Measurements from ENCODE around the gene EXOC4.

The EXOC4 gene

GRCh38 chr7:133796782-133797745 is 544.2 kb downstream of the EXOC4 start:
- no peak for DNase-seq (ENCODE audit: low spot score)

- peak; percentile 13 for DNase-seq (ENCODE audit: low spot score)
These were observed 545.1 kb downstream of the EXOC4 start for GRCh38 chr7:133797818-133798520.

- DNase-seq (ENCODE audit: low spot score) = no peak
These were observed 548.5 kb downstream of the EXOC4 start for GRCh38 chr7:133801341-133801740.

DNA sequence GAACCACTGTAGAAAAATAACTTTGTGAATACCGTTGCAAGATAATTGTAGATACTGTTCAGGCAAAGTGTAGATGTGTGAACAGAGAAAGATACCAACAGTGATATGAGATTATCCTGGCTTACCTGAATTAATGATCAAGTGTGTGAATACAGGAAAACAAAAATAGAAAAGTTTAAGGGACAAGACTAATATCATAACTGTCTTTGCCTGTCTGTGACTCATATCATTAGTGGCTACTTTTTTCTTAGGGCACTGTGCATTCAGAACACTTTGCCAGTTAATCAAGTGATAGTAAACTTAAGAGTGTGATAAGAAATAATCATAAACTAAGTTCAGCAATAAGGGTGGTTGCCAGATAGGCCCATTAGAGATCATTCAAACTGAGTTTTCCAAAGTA is 551.2 kb downstream of the EXOC4 start:
- DNase-seq (ENCODE audit: low spot score) = no peak

DNA sequence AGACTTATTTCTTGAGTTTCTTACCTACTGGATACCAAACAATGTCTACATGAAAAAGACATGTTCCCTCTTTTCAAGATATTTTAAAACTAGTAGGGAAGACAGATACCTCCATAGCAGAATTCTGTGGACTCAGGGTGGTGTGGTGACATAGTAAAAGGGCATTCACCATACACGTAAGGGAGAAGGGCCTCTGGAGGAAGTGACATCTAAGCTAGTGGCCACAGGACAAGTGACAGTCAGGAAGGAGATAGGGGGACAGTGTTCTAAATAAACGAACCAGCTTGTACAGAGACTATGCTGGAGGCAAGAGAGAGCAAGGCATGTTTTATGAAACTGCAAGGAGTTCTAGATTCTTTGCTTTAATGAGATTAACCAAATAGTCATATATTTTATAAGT is 552.5 kb downstream of the EXOC4 start:
- no peak for DNase-seq (ENCODE audit: low spot score)

DNA sequence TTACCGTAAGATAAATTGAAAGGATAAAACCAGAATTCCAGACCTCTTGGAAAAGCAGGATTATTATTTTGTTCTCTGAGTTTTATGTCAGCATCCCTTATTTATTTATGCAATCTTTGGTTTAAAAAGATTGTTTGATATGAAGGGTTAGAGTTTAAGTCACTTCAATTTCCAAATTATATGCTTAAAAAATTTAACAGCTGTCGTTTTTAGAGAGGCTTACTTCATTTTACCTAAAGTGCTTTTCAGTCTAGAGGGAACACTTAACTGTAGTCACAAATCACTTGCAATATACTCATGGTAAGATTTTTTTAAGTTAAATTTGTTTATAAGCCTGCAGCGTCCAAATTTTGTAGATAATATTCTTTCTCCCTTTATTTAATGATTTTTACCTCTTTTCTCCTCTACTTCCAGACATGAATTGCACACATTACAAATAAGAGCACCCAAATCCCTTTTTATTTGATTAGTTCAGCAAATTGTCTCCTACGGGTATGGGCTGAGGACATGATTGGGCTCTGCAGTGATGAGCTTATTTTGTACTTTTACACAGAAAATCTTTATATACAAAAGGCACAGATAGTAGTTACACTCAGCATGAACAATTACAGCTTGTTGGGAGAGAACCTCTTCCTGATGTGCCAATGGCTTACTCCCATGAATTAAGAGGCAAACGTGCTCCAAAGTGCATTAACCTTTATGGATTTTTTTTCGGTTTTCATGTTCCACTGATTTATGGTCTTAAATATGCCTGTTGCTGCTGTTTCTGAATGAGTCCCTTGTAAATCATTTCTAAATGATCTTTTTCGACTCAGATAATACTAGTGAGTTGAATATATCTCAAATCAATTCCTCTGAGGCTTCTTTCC is 555.0 kb downstream of the EXOC4 start:
- no peak for DNase-seq (ENCODE audit: low spot score)

DNA sequence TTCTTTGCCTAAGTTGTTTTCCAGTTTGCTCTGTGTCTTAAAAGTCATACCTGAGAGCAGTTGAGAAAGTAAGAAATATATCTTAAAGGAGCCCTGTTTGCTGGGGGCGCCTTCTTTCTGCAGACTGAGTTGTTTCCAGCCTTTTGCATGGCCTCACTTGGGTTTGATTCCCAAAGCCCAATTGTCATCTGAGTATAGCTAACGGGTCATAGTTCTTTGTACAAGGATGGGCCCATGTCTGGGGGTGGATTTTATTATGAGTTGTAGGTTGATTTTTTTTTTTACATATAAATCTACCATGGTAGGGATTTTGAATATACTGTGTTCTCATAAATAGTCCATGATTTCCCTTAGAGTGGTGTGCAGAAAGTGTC is 555.6 kb downstream of the EXOC4 start:
- no peak for DNase-seq (ENCODE audit: low spot score)

DNA sequence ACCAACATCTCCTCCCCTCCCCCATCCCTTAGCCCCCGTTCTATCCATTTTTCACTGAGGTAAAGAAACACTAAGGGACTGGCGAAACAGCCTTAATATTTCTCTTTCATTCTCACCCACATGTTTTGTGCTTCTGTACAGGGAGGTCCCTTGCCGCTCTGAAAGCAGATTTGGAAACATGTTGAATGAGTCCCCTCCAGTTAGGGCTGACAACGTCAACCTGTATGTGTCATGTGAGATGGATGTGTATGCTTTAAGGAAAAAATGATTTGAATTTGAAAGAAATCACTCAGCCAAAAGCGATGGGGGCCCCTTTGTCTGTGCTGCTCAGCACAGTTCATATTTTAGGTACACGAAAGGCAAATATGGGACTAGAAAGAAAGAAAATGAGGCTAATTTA is 560.0 kb downstream of the EXOC4 start:
- DNase-seq (ENCODE audit: low spot score) = no peak

DNA sequence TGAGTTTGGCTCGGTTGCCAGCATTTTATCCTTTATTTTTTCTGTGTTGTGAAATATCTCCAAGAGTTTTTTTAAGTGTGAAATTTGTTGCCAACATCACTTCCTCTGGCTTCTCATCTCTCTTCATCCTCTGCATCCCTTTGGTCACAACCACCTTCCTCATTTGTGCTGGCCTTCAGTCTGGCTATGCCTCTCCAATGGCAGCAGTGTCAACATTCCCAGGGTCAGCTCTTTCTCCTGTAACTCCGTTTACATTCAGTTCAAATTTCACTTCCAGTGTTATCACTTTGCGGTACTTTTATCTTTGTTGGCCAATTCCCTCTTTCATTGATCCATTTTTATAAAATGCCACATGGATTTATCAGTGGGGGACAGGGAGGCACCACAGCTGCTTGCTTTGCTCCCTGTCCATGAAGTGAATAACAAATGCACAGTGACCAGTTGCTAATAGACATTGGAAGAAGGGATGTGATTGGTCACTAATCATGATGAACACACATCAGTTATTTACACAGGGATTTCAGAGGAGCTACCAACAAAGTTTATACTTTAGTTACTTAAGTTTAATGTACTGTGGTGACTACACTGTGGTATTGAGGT is 562.8 kb downstream of the EXOC4 start:
- no peak for DNase-seq (ENCODE audit: low spot score)

DNA sequence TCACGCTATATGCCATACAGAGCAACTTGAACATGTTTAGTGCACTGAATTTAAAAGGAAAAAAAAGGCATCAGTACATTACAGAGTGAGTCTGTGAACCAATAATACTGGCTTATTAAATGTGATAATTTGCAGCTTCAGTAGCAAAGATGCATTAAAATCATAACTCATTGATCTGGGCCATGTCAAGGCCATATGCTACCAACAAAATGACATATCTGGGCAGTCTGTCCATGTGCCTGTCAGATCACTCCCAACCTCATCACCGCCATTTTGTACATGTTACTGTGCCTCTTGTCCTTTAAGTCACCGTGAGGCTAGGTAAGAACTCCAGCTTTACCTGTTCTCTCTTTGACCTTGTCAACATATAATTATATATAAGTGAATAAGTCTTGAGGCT is 566.8 kb downstream of the EXOC4 start:
- no peak for DNase-seq (ENCODE audit: low spot score)

DNA sequence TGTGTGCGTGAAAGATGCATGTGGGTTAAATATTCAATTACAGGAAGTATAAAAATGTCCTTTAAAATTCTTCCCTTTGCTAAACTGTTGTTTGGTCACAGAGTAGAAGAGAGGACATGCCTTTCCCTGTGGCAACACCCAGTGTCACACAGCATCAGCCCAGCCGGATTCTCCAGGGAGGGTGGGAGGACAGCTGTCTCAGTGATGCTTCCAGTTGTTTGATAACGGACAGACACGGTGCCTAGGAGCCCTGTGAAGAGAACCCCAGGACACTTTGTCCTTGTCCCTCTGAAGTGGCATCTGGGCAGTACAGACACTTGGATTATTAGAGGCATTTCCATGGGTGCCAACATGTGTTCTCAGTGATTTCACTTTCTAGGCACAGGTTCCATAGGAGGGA is 567.7 kb downstream of the EXOC4 start:
- no peak for DNase-seq (ENCODE audit: low spot score)

GRCh38 chr7:133821171-133821570 is 568.3 kb downstream of the EXOC4 start:
- DNase-seq (ENCODE audit: low spot score) = no peak

DNA sequence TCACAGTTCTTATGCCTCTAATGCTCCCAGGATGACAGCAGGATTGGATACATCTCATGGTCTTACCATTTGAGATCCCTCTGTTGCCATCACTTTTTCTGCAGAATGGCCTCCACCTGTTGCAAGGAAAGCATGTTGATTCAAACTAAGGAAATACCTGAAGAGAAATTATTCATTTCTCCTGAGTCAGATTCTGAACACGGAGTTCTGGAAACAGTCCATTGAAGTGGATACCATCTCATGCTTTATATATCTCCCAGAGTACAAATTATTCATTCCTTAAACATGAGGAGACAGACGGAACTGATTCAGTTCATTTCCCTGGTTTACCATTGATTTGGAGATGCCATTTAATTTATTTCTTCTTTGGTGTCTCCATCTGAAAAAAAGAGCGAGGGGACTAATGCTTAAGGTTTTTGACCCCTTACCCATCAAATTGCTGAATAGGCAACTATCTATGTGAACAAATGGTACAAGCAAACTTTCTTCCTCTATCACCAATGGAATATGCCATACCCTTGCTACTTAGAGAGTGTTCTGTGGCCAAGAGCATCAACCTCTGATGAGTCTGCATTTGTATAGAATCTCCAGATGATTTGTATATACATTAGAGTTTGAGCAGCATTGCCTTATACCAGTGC is 569.2 kb downstream of the EXOC4 start:
- no peak for DNase-seq (ENCODE audit: low spot score)

DNA sequence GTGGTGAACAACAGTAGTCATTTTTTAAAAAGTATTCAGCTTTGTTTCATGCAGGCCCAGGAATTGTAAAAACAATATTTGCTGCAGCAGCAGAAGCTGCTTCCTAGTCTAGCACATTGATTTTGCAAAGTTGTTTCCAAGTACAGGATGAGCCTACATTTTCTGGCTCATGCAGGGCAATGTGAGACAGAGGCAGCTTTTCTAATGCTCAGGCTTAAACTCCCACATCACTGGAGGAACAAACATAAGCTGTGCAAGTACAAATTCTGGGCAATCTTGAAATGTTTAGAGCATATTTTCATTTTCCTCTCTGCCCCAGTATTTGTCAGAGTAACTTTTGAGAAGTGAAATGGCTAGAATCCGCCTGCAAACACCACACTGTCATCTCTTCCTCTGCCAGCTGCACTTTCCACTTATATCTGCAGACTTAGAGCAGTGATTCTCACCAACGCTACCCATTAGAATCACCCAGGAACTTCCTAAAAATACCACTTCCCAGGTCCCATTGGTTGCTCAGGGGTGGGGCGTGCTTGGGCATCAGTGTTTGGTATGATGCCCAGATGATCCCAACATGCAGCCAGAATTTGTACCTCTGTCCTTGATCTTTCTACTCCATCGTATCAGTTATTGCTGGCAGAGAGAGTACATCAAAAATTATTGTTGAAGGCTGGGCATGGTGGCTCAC is 570.1 kb downstream of the EXOC4 start:
- no peak for DNase-seq (ENCODE audit: low spot score)

DNA sequence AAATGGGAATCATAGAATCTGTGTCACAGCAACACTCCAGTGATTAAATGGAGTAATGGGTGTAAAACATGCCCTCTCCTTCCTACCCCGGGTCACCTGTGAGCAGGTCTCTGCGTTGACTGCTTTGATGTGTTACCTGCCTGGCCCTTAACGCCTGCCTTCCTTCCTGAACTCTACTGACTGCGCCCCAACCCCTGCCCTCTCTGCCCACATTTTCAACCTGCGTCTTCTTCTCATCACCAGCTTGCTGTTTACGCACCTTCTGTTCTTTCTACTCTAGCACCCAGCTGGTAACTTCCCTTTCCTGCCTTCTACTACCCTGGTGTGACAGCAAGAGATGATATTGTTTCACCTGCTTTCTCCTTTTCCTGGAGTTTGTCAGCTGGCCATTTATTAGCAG is 571.3 kb downstream of the EXOC4 start:
- DNase-seq (ENCODE audit: low spot score) = no peak

- no peak for DNase-seq (ENCODE audit: low spot score)
These were observed 575.1 kb downstream of the EXOC4 start for GRCh38 chr7:133827707-133828623.

GRCh38 chr7:133828906-133829305 is 576.0 kb downstream of the EXOC4 start:
- no peak for DNase-seq (ENCODE audit: low spot score)

GRCh38 chr7:133829336-133829897 is 576.5 kb downstream of the EXOC4 start:
- peak; percentile 41 for DNase-seq (ENCODE audit: low spot score)

DNA sequence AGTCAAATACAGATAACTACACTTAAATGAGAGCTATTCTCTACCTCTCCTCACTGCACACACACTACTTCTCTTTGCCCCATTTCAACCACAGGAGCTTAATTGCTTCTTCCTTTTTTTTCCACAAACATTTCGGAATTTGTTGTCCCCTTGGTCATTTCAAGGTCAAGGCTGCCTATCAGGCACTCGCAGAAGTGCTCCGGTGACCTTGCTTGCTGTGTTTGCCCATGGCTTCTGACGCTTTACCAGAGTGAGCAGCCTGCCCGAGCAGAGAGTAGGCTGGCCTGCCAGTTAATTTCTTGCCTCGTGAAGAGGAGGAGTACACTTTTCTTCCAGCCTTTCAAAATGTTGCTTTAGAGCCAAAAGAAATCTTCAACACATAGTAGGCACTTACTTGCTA is 577.2 kb downstream of the EXOC4 start:
- no peak for DNase-seq (ENCODE audit: low spot score)
